CD4-positive, alpha-beta T cell treated with Interleukin-4 for 4 hours (primary cell): ENCODE data around the gene TMEM120A.
"Not testable (repeated sequence)": the region's sequence is repeated elsewhere in the genome, so short reads cannot be mapped to it uniquely, and the experiment has no call there.

Experiments used
- DNase-seq: peaks from one replicate; pipeline ENCODE4 v3.0.0-alpha.2; 2020

TMEM120A gene

GRCh38 chr7:75994388-75995051 is at the start of gene TMEM120A:
TMEM120A (minus strand) TSS chr7:75994595; CDS start chr7:75994570, 25 bp downstream.
- peak; percentile 87 for DNase-seq

GRCh38 chr7:76040126-76040525 is 45.7 kb upstream of the TMEM120A start:
- no peak for DNase-seq

GRCh38 chr7:76037310-76037709 is 42.9 kb upstream of the TMEM120A start:
- DNase-seq: no peak

- DNase-seq: no peak
These were observed 37.6 kb upstream of the TMEM120A start for GRCh38 chr7:76031964-76032363.

- not testable (repeated sequence) for DNase-seq
These were observed 35.3 kb upstream of the TMEM120A start for GRCh38 chr7:76029682-76030081.

- DNase-seq: no peak
These were observed 28.6 kb upstream of the TMEM120A start for GRCh38 chr7:76023002-76023401.

- DNase-seq: no peak
These were observed 27.8 kb upstream of the TMEM120A start for GRCh38 chr7:76022026-76022780.

GRCh38 chr7:76020031-76020714 is 25.8 kb upstream of the TMEM120A start:
- DNase-seq: peak; percentile 62

GRCh38 chr7:76018520-76018919 is 24.1 kb upstream of the TMEM120A start:
- DNase-seq: not testable (repeated sequence)

GRCh38 chr7:76016191-76016947 is 22.0 kb upstream of the TMEM120A start:
- DNase-seq: no peak

GRCh38 chr7:76011442-76011861 is 17.1 kb upstream of the TMEM120A start:
- DNase-seq: no peak

GRCh38 chr7:76009672-76010600 is 15.5 kb upstream of the TMEM120A start:
- DNase-seq: no peak

- DNase-seq: peak; percentile 29
These were observed 13.8 kb upstream of the TMEM120A start for GRCh38 chr7:76008156-76008687.

GRCh38 chr7:76005004-76005403 is 10.6 kb upstream of the TMEM120A start:
- not testable (repeated sequence) for DNase-seq

- DNase-seq: no peak
These were observed 9.0 kb upstream of the TMEM120A start for GRCh38 chr7:76003351-76003750.

- DNase-seq: no peak
These were observed 8.4 kb upstream of the TMEM120A start for GRCh38 chr7:76002822-76003221.

GRCh38 chr7:76002139-76002538 is 7.7 kb upstream of the TMEM120A start:
- no peak for DNase-seq

- no peak for DNase-seq
These were observed 6.2 kb upstream of the TMEM120A start for GRCh38 chr7:76000566-76000965.

GRCh38 chr7:75998038-75998437 is 3.6 kb upstream of the TMEM120A start:
- DNase-seq: no peak

GRCh38 chr7:75996476-75996875 is 2.1 kb upstream of the TMEM120A start:
- no peak for DNase-seq

- no peak for DNase-seq
These were observed 1.6 kb upstream of the TMEM120A start for GRCh38 chr7:75995996-75996395.

GRCh38 chr7:75995052-75995471 is 667 bp upstream of the TMEM120A start:
- no peak for DNase-seq
